Fibroblast of lung (primary cell): ENCODE measurements around the gene MBOAT1. TPM values are rescaled to one million over a fixed set of nuclear protein-coding genes. Genes with fewer than 3 reads are reported as not detected.
A peak's percentile ranks its signal among the peaks of the same experiment; 100 is the strongest.

Experiments used
- DNase-seq, 2 donors: peaks; one replicate each; pipeline versions ENCODE4 v3.0.0 to v3.0.0-alpha.2; 2010; ENCODE audit warnings: low read depth in 2 of 2
- H2AFZ ChIP-seq: 2 replicates; pipeline ENCODE4 v1.5.1; 2012; ENCODE audit warnings: low read length, control low read depth, inconsistent platforms
- H3K27ac ChIP-seq: 2 replicates; pipeline ENCODE4 v1.5.1; 2011; ENCODE audit warnings: low read length, control low read depth; ENCODE audit not compliant: insufficient read depth
- H3K27me3 ChIP-seq: 2 replicates; pipeline ENCODE4 v1.5.1; 2011; ENCODE audit warnings: mild to moderate bottlenecking, low read length; ENCODE audit not compliant: control insufficient read depth, insufficient read depth
- H3K36me3 ChIP-seq: 2 replicates; pipeline ENCODE4 v1.5.1; 2011; ENCODE audit warnings: low read length; ENCODE audit not compliant: control insufficient read depth, insufficient read depth
- H3K4me1 ChIP-seq: 2 replicates; pipeline ENCODE4 v1.5.1; 2011; ENCODE audit warnings: low read length; ENCODE audit not compliant: control insufficient read depth, insufficient read depth; ENCODE audit errors: extremely low read depth
- H3K4me2 ChIP-seq: 2 replicates; pipeline ENCODE4 v1.5.1; 2011; ENCODE audit warnings: low read length, control low read depth; ENCODE audit not compliant: insufficient read depth; ENCODE audit errors: extremely low read depth
- H3K4me3 ChIP-seq, 4 experiments: fragments of 200-600 bp in 1 of 4; sonication (generic) in 1 of 4; replicated peaks in 1 of 4; 2 replicates each; pipeline ENCODE4 v1.5.1; 2011 to 2016; ENCODE audit warnings: low read length in 4 of 4, low read depth in 3 of 4, mild to moderate bottlenecking in 3 of 4, control low read depth in 2 of 4, inconsistent platforms in 1 of 4, mixed read lengths in 1 of 4; ENCODE audit not compliant: insufficient read depth in 1 of 4; ENCODE audit errors: control extremely low read depth in 1 of 4
- H3K79me2 ChIP-seq: 2 replicates; pipeline ENCODE4 v1.5.1; 2012; ENCODE audit warnings: mild to moderate bottlenecking, low read length, inconsistent platforms; ENCODE audit not compliant: control insufficient read depth, insufficient read depth
- H3K9ac ChIP-seq: 2 replicates; pipeline ENCODE4 v1.5.1; 2011; ENCODE audit warnings: mild to moderate bottlenecking, low read length, control low read depth; ENCODE audit not compliant: insufficient read depth
- H3K9me3 ChIP-seq: 2 replicates; pipeline ENCODE4 v1.5.1; 2012; ENCODE audit warnings: low read depth, low read length; ENCODE audit not compliant: control insufficient read depth, insufficient read depth
- H4K20me1 ChIP-seq: 2 replicates; pipeline ENCODE4 v1.5.1; 2011; ENCODE audit warnings: low read length; ENCODE audit not compliant: control insufficient read depth, insufficient read depth; ENCODE audit errors: extremely low read depth
- EZH2 ChIP-seq: IDR thresholded peaks from 2 replicates; pipeline ENCODE4 v1.5.1; 2012; ENCODE audit warnings: low read length, control low read depth, mild to moderate bottlenecking; ENCODE audit errors: missing control alignments
- polyA plus RNA-seq, 2 donors: library from polyadenylated mRNA; depleted of rRNA in 1 of 2; stranded (reverse) in 1 of 2; unstranded in 1 of 2; fragments of >200 nt; gene quantifications; 2 replicates each; pipeline ENCODE4 v1.2.1, GENCODE V29; 2011 to 2012; ENCODE audit warnings: missing spikeins in 1 of 2
- total RNA-seq: library from RNA; depleted of rRNA; stranded (reverse); fragments of >200 nt; gene quantifications from 2 replicates; pipeline ENCODE4 v1.2.1, GENCODE V29; 2014
- TF ChIP-seq, protein P1 (sequence below), 2 donors: IDR thresholded peaks in 1 of 2; conservative IDR thresholded peaks in 1 of 2; 1 replicate in 1 of 2; 2 replicates in 1 of 2; pipeline ENCODE4 v1.5.1; 2011 to 2012; ENCODE audit warnings: low read length in 2 of 2, control low read depth in 1 of 2, inconsistent platforms in 1 of 2, low read depth in 1 of 2, mild to moderate bottlenecking in 1 of 2

MBOAT1 gene
- total and polyA plus RNA-seq, 2 donors (not counting 1 experiment from before 2014, with no cell fraction given), result 3.1 to 6.6 TPM

- H3K79me2 ChIP-seq, result no peaks in the 10 kb centered on the region
- H3K36me3 ChIP-seq, result no peaks in the 10 kb centered on the region
- H3K27ac ChIP-seq, result no peak overlapping the region
- H3K4me2 ChIP-seq, result no peak overlapping the region
- no peaks in the 10 kb centered on the region for H3K27me3 ChIP-seq
- no peaks in the 10 kb centered on the region for H3K4me1 ChIP-seq
- TF ChIP-seq, protein P1, sequence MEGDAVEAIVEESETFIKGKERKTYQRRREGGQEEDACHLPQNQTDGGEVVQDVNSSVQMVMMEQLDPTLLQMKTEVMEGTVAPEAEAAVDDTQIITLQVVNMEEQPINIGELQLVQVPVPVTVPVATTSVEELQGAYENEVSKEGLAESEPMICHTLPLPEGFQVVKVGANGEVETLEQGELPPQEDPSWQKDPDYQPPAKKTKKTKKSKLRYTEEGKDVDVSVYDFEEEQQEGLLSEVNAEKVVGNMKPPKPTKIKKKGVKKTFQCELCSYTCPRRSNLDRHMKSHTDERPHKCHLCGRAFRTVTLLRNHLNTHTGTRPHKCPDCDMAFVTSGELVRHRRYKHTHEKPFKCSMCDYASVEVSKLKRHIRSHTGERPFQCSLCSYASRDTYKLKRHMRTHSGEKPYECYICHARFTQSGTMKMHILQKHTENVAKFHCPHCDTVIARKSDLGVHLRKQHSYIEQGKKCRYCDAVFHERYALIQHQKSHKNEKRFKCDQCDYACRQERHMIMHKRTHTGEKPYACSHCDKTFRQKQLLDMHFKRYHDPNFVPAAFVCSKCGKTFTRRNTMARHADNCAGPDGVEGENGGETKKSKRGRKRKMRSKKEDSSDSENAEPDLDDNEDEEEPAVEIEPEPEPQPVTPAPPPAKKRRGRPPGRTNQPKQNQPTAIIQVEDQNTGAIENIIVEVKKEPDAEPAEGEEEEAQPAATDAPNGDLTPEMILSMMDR (conservative IDR thresholded peaks at IDR 0.05 in 1 of 2, IDR thresholded peaks at IDR 0.05 in 1 of 2; ENCODE audit: low read depth in 1 of 2, low read length in 2 of 2), result no peak
- no peak for TF ChIP-seq EZH2
- no peak overlapping the region for H2AFZ ChIP-seq
- no peaks in the 10 kb centered on the region for H3K9me3 ChIP-seq
- no peak for DNase-seq
- no peaks in the 10 kb centered on the region for H4K20me1 ChIP-seq
- H3K9ac ChIP-seq, result no peak overlapping the region
- no peak overlapping the region for H3K4me3 ChIP-seq
Measured at GRCh38 chr6:20183706-20184105, 28.6 kb downstream of the MBOAT1 start.

- no peak overlapping the region for H3K27ac ChIP-seq
- peak in 1 of 2 donors; percentile 41 for DNase-seq
Measured at GRCh38 chr6:20182926-20183521, 29.2 kb downstream of the MBOAT1 start.

GRCh38 chr6:20182069-20182468 is 30.2 kb downstream of the MBOAT1 start:
- Histone ChIP-seq H3K9ac (no peak overlapping the region), H3K27ac (no peak overlapping the region), H3K79me2 (no peaks in the 10 kb centered on the region), H3K4me3 (no peak overlapping the region), H2AFZ (no peak overlapping the region), H3K36me3 (no peaks in the 10 kb centered on the region), H3K9me3 (no peaks in the 10 kb centered on the region), H4K20me1 (no peaks in the 10 kb centered on the region), H3K4me2 (no peak overlapping the region), H3K4me1 (no peaks in the 10 kb centered on the region), H3K27me3 (no peaks in the 10 kb centered on the region)
- no peak for DNase-seq
- TF ChIP-seq, protein P1 (conservative IDR thresholded peaks at IDR 0.05 in 1 of 2, IDR thresholded peaks at IDR 0.05 in 1 of 2; ENCODE audit: low read depth in 1 of 2, low read length in 2 of 2), result no peak
- no peak for TF ChIP-seq EZH2

More at GRCh38 chr6:20182926-20183521, 29.2 kb downstream of the MBOAT1 start:
- H3K9ac ChIP-seq, result no peak overlapping the region
- H3K27me3 ChIP-seq, result no peaks in the 10 kb centered on the region
- H2AFZ ChIP-seq, result no peak overlapping the region
- H4K20me1 ChIP-seq, result no peaks in the 10 kb centered on the region
- TF ChIP-seq, protein P1 (conservative IDR thresholded peaks at IDR 0.05 in 1 of 2, IDR thresholded peaks at IDR 0.05 in 1 of 2; ENCODE audit: low read depth in 1 of 2, low read length in 2 of 2), result no peak
- no peak for TF ChIP-seq EZH2
- H3K36me3 ChIP-seq, result no peaks in the 10 kb centered on the region
- H3K9me3 ChIP-seq, result no peaks in the 10 kb centered on the region
- no peak overlapping the region for H3K4me2 ChIP-seq
- H3K79me2 ChIP-seq, result no peaks in the 10 kb centered on the region
- H3K4me1 ChIP-seq, result no peaks in the 10 kb centered on the region
- H3K4me3 ChIP-seq, result no peak overlapping the region
